GM21737 (cell line): ENCODE results near the gene RPL11.
"Not testable (repeated sequence)": the region's sequence is repeated elsewhere in the genome, so short reads cannot be mapped to it uniquely, and the experiment has no call there.

Experiments
- ATAC-seq: cut with Tn5 transposase; IDR thresholded peaks from one replicate; pipeline ENCODE4 v1.9.1; 2021; ENCODE audit warnings: mild to moderate bottlenecking, moderate library complexity; ENCODE audit not compliant: unreplicated experiment

RPL11 gene

GRCh38 chr1:23684415-23684814, 7.2 kb upstream of the RPL11 start:
- no peak for ATAC-seq

- ATAC-seq = not testable (repeated sequence)
Observed at GRCh38 chr1:23685197-23685596, 6.4 kb upstream of the RPL11 start.

- ATAC-seq = not testable (repeated sequence)
Observed at GRCh38 chr1:23687680-23688079, 3.9 kb upstream of the RPL11 start.

- ATAC-seq = not testable (repeated sequence)
Observed at GRCh38 chr1:23688281-23688680, 3.3 kb upstream of the RPL11 start.

GRCh38 chr1:23692308-23692871, 784 bp downstream of the RPL11 start:
- ATAC-seq = no peak

- ATAC-seq = no peak
Observed at GRCh38 chr1:23693599-23693998, 2.0 kb downstream of the RPL11 start.

GRCh38 chr1:23694371-23694770, 2.8 kb downstream of the RPL11 start:
- no peak for ATAC-seq

GRCh38 chr1:23695667-23696066, 4.1 kb downstream of the RPL11 start:
- ATAC-seq = no peak

GRCh38 chr1:23696335-23696989, 4.9 kb downstream of the RPL11 start:
- ATAC-seq = no peak

GRCh38 chr1:23698466-23698865, 6.9 kb downstream of the RPL11 start:
- no peak for ATAC-seq

- ATAC-seq = no peak
Observed at GRCh38 chr1:23699280-23700179, 7.9 kb downstream of the RPL11 start.

GRCh38 chr1:23701310-23701709, 9.7 kb downstream of the RPL11 start:
- no peak for ATAC-seq

GRCh38 chr1:23701996-23702395, 10.4 kb downstream of the RPL11 start:
- no peak for ATAC-seq

- ATAC-seq = no peak
Observed at GRCh38 chr1:23704834-23705495, 13.4 kb downstream of the RPL11 start.

- ATAC-seq = no peak
Observed at GRCh38 chr1:23709229-23709628, 17.6 kb downstream of the RPL11 start.

- no peak for ATAC-seq
Observed at GRCh38 chr1:23718482-23718881, 26.9 kb downstream of the RPL11 start.

GRCh38 chr1:23719162-23719820, 27.7 kb downstream of the RPL11 start:
- no peak for ATAC-seq

GRCh38 chr1:23720256-23720995, 28.8 kb downstream of the RPL11 start:
- peak; percentile 54 for ATAC-seq

- no peak for ATAC-seq
Observed at GRCh38 chr1:23722652-23723051, 31.0 kb downstream of the RPL11 start.

- no peak for ATAC-seq
Observed at GRCh38 chr1:23726686-23727085, 35.1 kb downstream of the RPL11 start.
